Testis (tissue), 3 donors: ENCODE data around the gene SCNN1B. TPM values are rescaled to one million over a fixed set of nuclear protein-coding genes. Genes with fewer than 3 reads are reported as not detected.

Experiments
- DNase-seq: peaks from one replicate; pipeline ENCODE4 v3.0.0-alpha.2; 2019
- H3K27ac ChIP-seq, 2 donors: fragments of 200-600 bp; sonication (generic); one replicate each; pipeline ENCODE4 v1.5.1; 2019
- H3K27me3 ChIP-seq: fragments of 200-600 bp; sonication (generic); one replicate; pipeline ENCODE4 v1.5.1; 2019
- H3K36me3 ChIP-seq: fragments of 200-600 bp; sonication (generic); one replicate; pipeline ENCODE4 v1.5.1; 2017; ENCODE audit warnings: low read depth; ENCODE audit errors: missing control alignments
- H3K4me1 ChIP-seq: fragments of 200-600 bp; sonication (generic); one replicate; pipeline ENCODE4 v1.5.1; 2019
- H3K4me3 ChIP-seq, 2 donors: fragments of 200-600 bp; sonication (generic); one replicate each; pipeline ENCODE4 v1.5.1; 2017 to 2019
- H3K9me3 ChIP-seq: fragments of 200-600 bp; sonication (generic); one replicate; pipeline ENCODE4 v1.5.1; 2017
- CTCF ChIP-seq, 3 experiments: fragments of 450-650 bp in 2 of 3; fragments of 200-600 bp in 1 of 3; sonication (generic) in 1 of 3; IDR thresholded peaks; one replicate each; pipeline ENCODE4 v1.5.1; 2016 to 2019; ENCODE audit warnings: antibody characterized with exemption in 3 of 3, mild to moderate bottlenecking in 2 of 3, moderate library complexity in 1 of 3
- POLR2A ChIP-seq: fragments of 450-650 bp; IDR thresholded peaks from one replicate; pipeline ENCODE4 v1.6.1; 2017; ENCODE audit warnings: antibody characterized with exemption, mild to moderate bottlenecking, moderate library complexity
- WGBS, 2 donors: methylation state at CpG; one replicate each; pipeline ENCODE4 v1.1.5; 2018; 5-methylcytosine and 5-hydroxymethylcytosine counted together
- intact Hi-C: fragments of 100-400 bp; cut with DNase I; formaldehyde crosslinking; loops from one replicate; pipeline ENCODE4 v1.15.1; 2023; ENCODE audit warnings: low total_unique reads
- polyA plus RNA-seq: library from polyadenylated mRNA; stranded (reverse); fragments of 350-450 nt; fragmentation: Illumina TruSeq; extraction: RNeasy Lipid Tissue Mini Kit (QIAGEN cat#74804); gene quantifications from one replicate; pipeline ENCODE4 v1.2.3, GENCODE V29; 2014; ENCODE audit warnings: low read depth, low replicate concordance; ENCODE audit not compliant: insufficient read depth
- total RNA-seq, 2 donors: library from RNA; depleted of rRNA; stranded (reverse); fragments of >200 nt; gene quantifications; one replicate each; pipeline ENCODE4 v1.2.3, GENCODE V29; 2016

The SCNN1B gene
- total and polyA plus RNA-seq, 3 donors from 2014 or later: 0.31 to 1.1 (median 0.55) TPM

GRCh38 chr16:23306199-23307100 is 4.3 kb downstream of the SCNN1B start:
- no peak for TF ChIP-seq CTCF (IDR thresholded peaks at IDR 0.05)
- no peak for TF ChIP-seq POLR2A
- Histone ChIP-seq H3K27me3 (no peaks in the 10 kb centered on the region), H3K9me3 (no peaks in the 10 kb centered on the region), H3K27ac (no peak overlapping the region), H3K4me3 (no peak overlapping the region), H3K4me1 (peaks cover 3% of the 10 kb centered on the region), H3K36me3 (no peaks in the 10 kb centered on the region)
- intact Hi-C loops: no loop called here
- WGBS, 2 donors: 82% methylated on average over 7 of the region's 7 CpGs
- no peak for DNase-seq

GRCh38 chr16:23310217-23310616 is 8.1 kb downstream of the SCNN1B start:
- H3K9me3 ChIP-seq: no peaks in the 10 kb centered on the region
- no peak for DNase-seq
- H3K4me1 ChIP-seq: no peaks in the 10 kb centered on the region
- H3K27ac ChIP-seq: no peak overlapping the region
- TF ChIP-seq POLR2A (no peak), CTCF (IDR thresholded peaks at IDR 0.05) (no peak)
- no peaks in the 10 kb centered on the region for H3K36me3 ChIP-seq
- H3K27me3 ChIP-seq: no peaks in the 10 kb centered on the region
- intact Hi-C loops: no loop called here
- no peak overlapping the region for H3K4me3 ChIP-seq

- WGBS, 2 donors: 97% methylated on average over 5 of the region's 5 CpGs
- TF ChIP-seq POLR2A (no peak), CTCF (IDR thresholded peaks at IDR 0.05) (no peak)
- H3K36me3 ChIP-seq: no peaks in the 10 kb centered on the region
- intact Hi-C loops: no loop called here
- no peak for DNase-seq
- H3K27ac ChIP-seq: no peak overlapping the region
- H3K9me3 ChIP-seq: no peaks in the 10 kb centered on the region
- no peak overlapping the region for H3K4me3 ChIP-seq
- H3K4me1 ChIP-seq: no peaks in the 10 kb centered on the region
- H3K27me3 ChIP-seq: no peaks in the 10 kb centered on the region
Measured at GRCh38 chr16:23310744-23311143, 8.6 kb downstream of the SCNN1B start.

- Histone ChIP-seq H3K4me3 (no peak overlapping the region), H3K4me1 (no peaks in the 10 kb centered on the region), H3K36me3 (no peaks in the 10 kb centered on the region), H3K27ac (no peak overlapping the region), H3K27me3 (no peaks in the 10 kb centered on the region), H3K9me3 (no peaks in the 10 kb centered on the region)
- intact Hi-C loops: no loop called here
- no peak for DNase-seq
- 90 to 96% methylated on average over 2 of the region's 2 CpGs for WGBS, 2 donors
- no peak for TF ChIP-seq POLR2A
- TF ChIP-seq CTCF (IDR thresholded peaks at IDR 0.05): no peak
Measured at GRCh38 chr16:23316232-23316631, 14.1 kb downstream of the SCNN1B start.
